ENCODE measurements around the gene UBE2H.

The UBE2H gene

DNA sequence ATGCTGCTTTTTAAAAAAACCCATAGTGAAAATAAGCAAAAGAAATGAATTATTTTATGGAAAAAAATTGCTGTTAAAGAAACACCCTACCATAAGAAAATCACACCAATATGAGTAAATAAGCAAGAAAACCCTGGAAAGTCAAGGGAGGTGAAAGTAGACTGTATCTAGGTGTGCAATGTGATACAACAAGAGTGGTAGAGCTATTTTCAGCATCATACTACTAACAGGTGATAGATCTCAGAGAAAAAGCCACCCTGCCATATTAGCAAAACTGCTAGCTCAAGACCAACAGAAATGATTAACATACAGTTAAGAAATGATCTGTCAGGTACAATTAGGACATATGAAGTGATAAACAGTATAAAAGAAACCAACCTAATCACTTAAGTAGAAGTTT is 54.8 kb downstream of the UBE2H start:
- ChIA-PET POLR2A (no interaction called here), CTCF (interaction anchor here (0.7 kb wide), 1 partner anchor 261 kb away, joined by 5 read pairs; no protein-coding TSS in a partner anchor)
- Histone ChIP-seq H3K4me1 (ENCODE audit: control insufficient read depth, insufficient read depth, low read length) (no peaks in the 10 kb centered on the region; the same call in 1 of the 2 replicates), H3K4me3 (ENCODE audit: low read depth, low read length) (no peak overlapping the region), H3K9me3 (ENCODE audit: control insufficient read depth, insufficient read depth, low read depth, low read length) (no peaks in the 10 kb centered on the region), H3K36me3 (ENCODE audit: control insufficient read depth in 2 of 2, insufficient read depth in 1 of 2, low read length in 2 of 2) (peaks cover 0 to 3% of the 10 kb centered on the region in 2 experiments; a peak in 2 of 3 replicates), H3K27ac (ENCODE audit: extremely low read depth, low read depth, low read length) (no peak overlapping the region)
- TF ChIP-seq YY1 (tag by site-specific recombination; IDR thresholded peaks at IDR 0.05) (no peak), ZBTB8A (tag by site-specific recombination; IDR thresholded peaks at IDR 0.05) (no peak), ZNF324 (tag by site-specific recombination; IDR thresholded peaks at IDR 0.05) (no peak), ZNF174 (tag by site-specific recombination; IDR thresholded peaks at IDR 0.05) (no peak), ZNF629 (tag by site-specific recombination; IDR thresholded peaks at IDR 0.05) (no peak), ZNF701 (tag by site-specific recombination; IDR thresholded peaks at IDR 0.05) (no peak), MZF1 (tag by site-specific recombination; IDR thresholded peaks at IDR 0.05; ENCODE audit: borderline replicate concordance) (no peak), SP3 (tag by site-specific recombination; IDR thresholded peaks at IDR 0.05) (no peak), ZXDB (tag by site-specific recombination; IDR thresholded peaks at IDR 0.05) (no peak), ZNF677 (tag by site-specific recombination; IDR thresholded peaks at IDR 0.05) (no peak)
- TF ChIP-seq, protein P1, sequence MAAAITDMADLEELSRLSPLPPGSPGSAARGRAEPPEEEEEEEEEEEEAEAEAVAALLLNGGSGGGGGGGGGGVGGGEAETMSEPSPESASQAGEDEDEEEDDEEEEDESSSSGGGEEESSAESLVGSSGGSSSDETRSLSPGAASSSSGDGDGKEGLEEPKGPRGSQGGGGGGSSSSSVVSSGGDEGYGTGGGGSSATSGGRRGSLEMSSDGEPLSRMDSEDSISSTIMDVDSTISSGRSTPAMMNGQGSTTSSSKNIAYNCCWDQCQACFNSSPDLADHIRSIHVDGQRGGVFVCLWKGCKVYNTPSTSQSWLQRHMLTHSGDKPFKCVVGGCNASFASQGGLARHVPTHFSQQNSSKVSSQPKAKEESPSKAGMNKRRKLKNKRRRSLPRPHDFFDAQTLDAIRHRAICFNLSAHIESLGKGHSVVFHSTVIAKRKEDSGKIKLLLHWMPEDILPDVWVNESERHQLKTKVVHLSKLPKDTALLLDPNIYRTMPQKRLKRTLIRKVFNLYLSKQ (tag by site-specific recombination; IDR thresholded peaks at IDR 0.05; ENCODE audit: borderline replicate concordance): no peak
- TF ChIP-seq, protein P2, sequence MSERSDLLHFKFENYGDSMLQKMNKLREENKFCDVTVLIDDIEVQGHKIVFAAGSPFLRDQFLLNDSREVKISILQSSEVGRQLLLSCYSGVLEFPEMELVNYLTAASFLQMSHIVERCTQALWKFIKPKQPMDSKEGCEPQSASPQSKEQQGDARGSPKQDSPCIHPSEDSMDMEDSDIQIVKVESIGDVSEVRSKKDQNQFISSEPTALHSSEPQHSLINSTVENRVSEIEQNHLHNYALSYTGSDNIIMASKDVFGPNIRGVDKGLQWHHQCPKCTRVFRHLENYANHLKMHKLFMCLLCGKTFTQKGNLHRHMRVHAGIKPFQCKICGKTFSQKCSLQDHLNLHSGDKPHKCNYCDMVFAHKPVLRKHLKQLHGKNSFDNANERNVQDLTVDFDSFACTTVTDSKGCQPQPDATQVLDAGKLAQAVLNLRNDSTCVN (tag by site-specific recombination; optimal IDR thresholded peaks at IDR 0.05): no peak
- TF ChIP-seq, protein P3, sequence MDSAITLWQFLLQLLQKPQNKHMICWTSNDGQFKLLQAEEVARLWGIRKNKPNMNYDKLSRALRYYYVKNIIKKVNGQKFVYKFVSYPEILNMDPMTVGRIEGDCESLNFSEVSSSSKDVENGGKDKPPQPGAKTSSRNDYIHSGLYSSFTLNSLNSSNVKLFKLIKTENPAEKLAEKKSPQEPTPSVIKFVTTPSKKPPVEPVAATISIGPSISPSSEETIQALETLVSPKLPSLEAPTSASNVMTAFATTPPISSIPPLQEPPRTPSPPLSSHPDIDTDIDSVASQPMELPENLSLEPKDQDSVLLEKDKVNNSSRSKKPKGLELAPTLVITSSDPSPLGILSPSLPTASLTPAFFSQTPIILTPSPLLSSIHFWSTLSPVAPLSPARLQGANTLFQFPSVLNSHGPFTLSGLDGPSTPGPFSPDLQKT (IDR thresholded peaks at IDR 0.05; ENCODE audit: borderline replicate concordance, low read depth, low read length): no peak
- TF ChIP-seq, protein P4, sequence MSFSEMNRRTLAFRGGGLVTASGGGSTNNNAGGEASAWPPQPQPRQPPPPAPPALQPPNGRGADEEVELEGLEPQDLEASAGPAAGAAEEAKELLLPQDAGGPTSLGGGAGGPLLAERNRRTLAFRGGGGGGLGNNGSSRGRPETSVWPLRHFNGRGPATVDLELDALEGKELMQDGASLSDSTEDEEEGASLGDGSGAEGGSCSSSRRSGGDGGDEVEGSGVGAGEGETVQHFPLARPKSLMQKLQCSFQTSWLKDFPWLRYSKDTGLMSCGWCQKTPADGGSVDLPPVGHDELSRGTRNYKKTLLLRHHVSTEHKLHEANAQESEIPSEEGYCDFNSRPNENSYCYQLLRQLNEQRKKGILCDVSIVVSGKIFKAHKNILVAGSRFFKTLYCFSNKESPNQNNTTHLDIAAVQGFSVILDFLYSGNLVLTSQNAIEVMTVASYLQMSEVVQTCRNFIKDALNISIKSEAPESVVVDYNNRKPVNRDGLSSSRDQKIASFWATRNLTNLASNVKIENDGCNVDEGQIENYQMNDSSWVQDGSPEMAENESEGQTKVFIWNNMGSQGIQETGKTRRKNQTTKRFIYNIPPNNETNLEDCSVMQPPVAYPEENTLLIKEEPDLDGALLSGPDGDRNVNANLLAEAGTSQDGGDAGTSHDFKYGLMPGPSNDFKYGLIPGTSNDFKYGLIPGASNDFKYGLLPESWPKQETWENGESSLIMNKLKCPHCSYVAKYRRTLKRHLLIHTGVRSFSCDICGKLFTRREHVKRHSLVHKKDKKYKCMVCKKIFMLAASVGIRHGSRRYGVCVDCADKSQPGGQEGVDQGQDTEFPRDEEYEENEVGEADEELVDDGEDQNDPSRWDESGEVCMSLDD (tag by site-specific recombination; IDR thresholded peaks at IDR 0.05): no peak
- TF ChIP-seq, protein P5, sequence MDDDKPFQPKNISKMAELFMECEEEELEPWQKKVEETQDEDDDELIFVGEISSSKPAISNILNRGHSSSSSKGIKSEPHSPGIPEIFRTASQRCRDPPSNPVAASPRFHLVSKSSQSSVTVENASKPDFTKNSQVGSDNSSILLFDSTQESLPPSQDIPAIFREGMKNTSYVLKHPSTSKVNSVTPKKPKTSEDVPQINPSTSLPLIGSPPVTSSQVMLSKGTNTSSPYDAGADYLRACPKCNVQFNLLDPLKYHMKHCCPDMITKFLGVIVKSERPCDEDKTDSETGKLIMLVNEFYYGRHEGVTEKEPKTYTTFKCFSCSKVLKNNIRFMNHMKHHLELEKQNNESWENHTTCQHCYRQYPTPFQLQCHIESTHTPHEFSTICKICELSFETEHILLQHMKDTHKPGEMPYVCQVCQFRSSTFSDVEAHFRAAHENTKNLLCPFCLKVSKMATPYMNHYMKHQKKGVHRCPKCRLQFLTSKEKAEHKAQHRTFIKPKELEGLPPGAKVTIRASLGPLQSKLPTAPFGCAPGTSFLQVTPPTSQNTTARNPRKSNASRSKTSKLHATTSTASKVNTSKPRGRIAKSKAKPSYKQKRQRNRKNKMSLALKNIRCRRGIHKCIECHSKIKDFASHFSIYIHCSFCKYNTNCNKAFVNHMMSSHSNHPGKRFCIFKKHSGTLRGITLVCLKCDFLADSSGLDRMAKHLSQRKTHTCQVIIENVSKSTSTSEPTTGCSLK (tag by site-specific recombination; IDR thresholded peaks at IDR 0.05): no peak

Measured in HEK293 (cell line).